K562 (cell line): Measurements from ENCODE around the gene ADNP. TPM values are rescaled to one million over a fixed set of nuclear protein-coding genes. Genes with fewer than 3 reads are reported as not detected.

Experiments
- BCL6 ChIP-seq: fragments of 250-450 bp; sonication (Bioruptor Pico); IDR thresholded peaks from 2 replicates; pipeline ENCODE4 v1.4.0; 2020
- CBX8 ChIP-seq: fragments of 200-600 bp; sonication (generic); IDR thresholded peaks from 2 replicates; pipeline ENCODE4 v1.6.1; 2012; ENCODE audit warnings: borderline replicate concordance, mixed run types, low read depth, mild to moderate bottlenecking, moderate library complexity, mixed read lengths, low read length, control low read depth, inconsistent platforms; ENCODE audit not compliant: poor library complexity, severe bottlenecking; ENCODE audit errors: extremely low read depth
- DACH1 ChIP-seq: fragments of 450-650 bp; IDR thresholded peaks from 2 replicates; pipeline ENCODE4 v1.6.1; 2018; ENCODE audit not compliant: partially characterized antibody
- FOXO4 ChIP-seq: fragments of 450-650 bp; formaldehyde crosslinking; IDR thresholded peaks from 2 replicates; pipeline ENCODE4 v1.4.0; 2020; ENCODE audit warnings: mild to moderate bottlenecking, moderate library complexity
- GABPB2 ChIP-seq: fragments of 250-450 bp; sonication (Bioruptor Pico); conservative IDR thresholded peaks from 2 replicates; pipeline ENCODE4 v1.5.1; 2021; ENCODE audit warnings: mild to moderate bottlenecking
- GATA2 ChIP-seq: sonication (generic); formaldehyde crosslinking; IDR thresholded peaks from 2 replicates; pipeline ENCODE4 v1.4.0; 2020; ENCODE audit warnings: mild to moderate bottlenecking, missing genetic modification reagents
- GTF2A2 ChIP-seq: IDR thresholded peaks from 2 replicates; pipeline ENCODE4 v1.6.1; 2016; ENCODE audit warnings: mild to moderate bottlenecking, missing genetic modification characterization, missing compliant biosample characterization
- HDAC6 ChIP-seq: IDR thresholded peaks from 2 replicates; pipeline ENCODE4 v1.6.1; 2012; ENCODE audit warnings: low read depth, mild to moderate bottlenecking, control low read depth, inconsistent platforms, low read length, moderate library complexity
- KLF16 ChIP-seq: IDR thresholded peaks from 2 replicates; pipeline ENCODE4 v1.6.1; 2016; ENCODE audit warnings: antibody characterized with exemption
- MTA3 ChIP-seq: fragments of 450-650 bp; formaldehyde crosslinking; IDR thresholded peaks from 2 replicates; pipeline ENCODE4 v1.6.1; 2017; ENCODE audit warnings: mild to moderate bottlenecking, borderline replicate concordance
- NONO ChIP-seq, 2 experiments: fragments of 200-400 bp in 1 of 2; fragments of 450-650 bp in 1 of 2; formaldehyde crosslinking in 1 of 2; IDR thresholded peaks; 2 replicates each; pipeline ENCODE4 v1.6.1; 2017; ENCODE audit warnings: low read depth in 2 of 2, mild to moderate bottlenecking in 2 of 2, moderate library complexity in 2 of 2, low read length in 1 of 2
- NR2C1 ChIP-seq, 2 experiments: fragments of 450-650 bp; IDR thresholded peaks; 2 replicates each; pipeline ENCODE4 v1.6.1; 2017; ENCODE audit warnings: mild to moderate bottlenecking in 2 of 2, antibody characterized with exemption in 1 of 2, inconsistent platforms in 1 of 2, missing compliant biosample characterization in 1 of 2, missing genetic modification characterization in 1 of 2
- RAD51 ChIP-seq: fragments of 450-650 bp; IDR thresholded peaks from 2 replicates; pipeline ENCODE4 v1.7.1; 2016; ENCODE audit warnings: low read depth, mild to moderate bottlenecking, borderline replicate concordance
- SFPQ ChIP-seq: fragments of 200-400 bp; formaldehyde crosslinking; IDR thresholded peaks from 2 replicates; pipeline ENCODE4 v1.6.1; 2017; ENCODE audit warnings: mild to moderate bottlenecking, low read depth, low read length, moderate library complexity
- TAF9B ChIP-seq: fragments of 450-650 bp; IDR thresholded peaks from 2 replicates; pipeline ENCODE4 v1.6.1; 2018; ENCODE audit warnings: mild to moderate bottlenecking; ENCODE audit not compliant: partially characterized antibody
- TARDBP ChIP-seq: fragments of 450-650 bp; IDR thresholded peaks from 2 replicates; pipeline ENCODE4 v1.6.1; 2016
- TEAD1 ChIP-seq, 2 experiments: fragments of 450-650 bp in 1 of 2; sonication (generic) in 1 of 2; formaldehyde crosslinking; IDR thresholded peaks; 2 replicates each; pipeline versions ENCODE4 v1.4.0 to v1.8.0; 2020 to 2022; ENCODE audit warnings: mild to moderate bottlenecking in 2 of 2, missing genetic modification reagents in 1 of 2
- TFAP4 ChIP-seq: sonication (generic); formaldehyde crosslinking; IDR thresholded peaks from 2 replicates; pipeline ENCODE4 v1.8.0; 2022; ENCODE audit warnings: missing genetic modification reagents, mild to moderate bottlenecking, moderate library complexity, borderline replicate concordance
- polyA plus RNA-seq, 8 experiments: library from polyadenylated mRNA; depleted of rRNA in 4 of 8; stranded (reverse) in 5 of 8; unstranded in 3 of 8; fragments of >200 nt; fragmentation: Nextera tagmentation in 2 of 8; fragmentation: Illumina TruSeq in 1 of 8; extraction: Ambion mirVana in 2 of 8; extraction: Trizol in 1 of 8; gene quantifications; 2 replicates each; pipeline versions ENCODE4 v1.2.1 to v1.2.3, GENCODE V29; 2011 to 2014; ENCODE audit warnings: inconsistent platforms in 1 of 8, missing spikeins in 1 of 8
- total RNA-seq, 7 experiments: library from RNA; depleted of rRNA in 6 of 7; stranded (reverse); fragments of >200 nt in 6 of 7; fragmentation: Illumina TruSeq in 2 of 7; extraction: Trizol in 2 of 7; gene quantifications; 2 replicates each; pipeline versions ENCODE4 v1.2.1 to v1.2.3, GENCODE V29; 2011 to 2021; ENCODE audit warnings: low replicate concordance in 1 of 7

The ADNP gene
- total and polyA plus RNA-seq, 9 of the 15 experiments (the other 6 are each of a cell fraction or from before 2014, with no cell fraction given), result 17.8 to 59.9 (median 25.3) TPM

GRCh38 chr20:50958615-50959542 lies 27.6 kb upstream of the ADNP start, which contains the start of gene MOCS3 (continued):
- no peak for TF ChIP-seq KLF16
- TF ChIP-seq GATA2 (CRISPR knock-in tag), result no peak
- TF ChIP-seq GTF2A2 (tag), result no peak
- TF ChIP-seq SFPQ, result no peak
- no peak for TF ChIP-seq GABPB2 (CRISPR knock-in tag)
- TF ChIP-seq RAD51, result no peak
- no peak for TF ChIP-seq CBX8
- TF ChIP-seq TARDBP, result no peak
- peak in 1 of 2 experiments; percentile 99; a peak in 2 of 4 replicates for TF ChIP-seq NONO (IDR thresholded peaks at IDR 0.05; ENCODE audit: low read depth in 2 of 2, low read length in 1 of 2)
- peak; percentile 91 for TF ChIP-seq NR2C1 (IDR thresholded peaks at IDR 0.05)
- peak; percentile 91 for TF ChIP-seq NR2C1 (tag; IDR thresholded peaks at IDR 0.05)
- no peak for TF ChIP-seq DACH1
- peak; percentile 72; the same call in 1 of the 2 replicates for TF ChIP-seq TFAP4 (CRISPR knock-in tag)
- TF ChIP-seq FOXO4 (CRISPR knock-in tag), result no peak
- no peak for TF ChIP-seq MTA3
- peak; percentile 76 for TF ChIP-seq TAF9B
- no peak for TF ChIP-seq BCL6 (CRISPR knock-in tag)
- no peak for TF ChIP-seq TEAD1 (CRISPR knock-in tag; IDR thresholded peaks at IDR 0.05)
- no peak for TF ChIP-seq HDAC6
